Measurements from ENCODE around the gene ASIC4. TPM values are rescaled to one million over a fixed set of nuclear protein-coding genes. Genes with fewer than 3 reads are reported as not detected.

The ASIC4 gene
- total and polyA plus RNA-seq, 2 of the 4 experiments (the other 2 are of a cell fraction) = 0.10 TPM; not detected in 1

- Histone ChIP-seq H4K20me1 (ENCODE audit: insufficient read depth, low read length) (no peaks in the 10 kb centered on the region), H3K18ac (ENCODE audit: low read depth, low read length) (no peak overlapping the region), H3K9me1 (ENCODE audit: insufficient read depth, low read length) (no peaks in the 10 kb centered on the region; the same call in 1 of the 2 replicates), H2BK5ac (ENCODE audit: low read depth, low read length, poor library complexity, severe bottlenecking) (no peak overlapping the region), H3K4me2 (ENCODE audit: low read depth, low read length) (no peak overlapping the region), H3K14ac (replicated peaks; ENCODE audit: low read depth, low read length) (no peak overlapping the region), H2AK9ac (replicated peaks; ENCODE audit: low read depth, low read length, poor library complexity) (no peak overlapping the region), H3K23ac (ENCODE audit: low read depth, low read length) (no peak overlapping the region), H2BK20ac (ENCODE audit: low read depth, low read length) (no peak overlapping the region), H3K27me3 (ENCODE audit: control insufficient read depth, insufficient read depth, low read length) (peaks cover 16% of the 10 kb centered on the region), H4K5ac (ENCODE audit: low read depth, low read length) (peak overlapping the region; percentile 72; the same call in 1 of the 2 replicates), H2AFZ (replicated peaks; ENCODE audit: low read length, poor library complexity) (peak overlapping the region; percentile 48), H4K8ac (ENCODE audit: low read depth in 2 of 2, low read length in 2 of 2) (peak overlapping the region; percentile 11 to 60; a peak in 2 of 4 replicates), H4K91ac (ENCODE audit: insufficient read depth, low read depth, low read length) (no peak overlapping the region), H3K4me1 (ENCODE audit: control insufficient read depth, insufficient read depth, low read length) (peaks cover 7% of the 10 kb centered on the region), H3K27ac (ENCODE audit: insufficient read depth, low read length) (no peak overlapping the region), H2BK120ac (ENCODE audit: low read depth, low read length) (no peak overlapping the region), H3K4ac (ENCODE audit: low read depth, low read length) (peak overlapping the region; percentile 29; the same call in 1 of the 2 replicates), H2BK15ac (ENCODE audit: low read depth, low read length) (no peak overlapping the region), H3K9me3 (ENCODE audit: control insufficient read depth, insufficient read depth, low read length) (no peaks in the 10 kb centered on the region), H2AK5ac (ENCODE audit: low read depth, low read length) (no peak overlapping the region), H3K4me3 (ENCODE audit: insufficient read depth, low read depth, low read length) (no peak overlapping the region), H3K56ac (ENCODE audit: extremely low read depth, insufficient read depth, low read length) (no peak overlapping the region), H3K9ac (ENCODE audit: low read depth, low read length) (no peak overlapping the region), H3K79me1 (ENCODE audit: low read depth in 1 of 2, low read length in 2 of 2) (no peaks in the 10 kb centered on the region), H3K36me3 (ENCODE audit: control insufficient read depth, insufficient read depth, low read length) (no peaks in the 10 kb centered on the region)
- ChIA-PET POLR2A (ENCODE audit: unreplicated experiment) (no interaction called here), CTCF (no interaction called here)
- TF ChIP-seq RFX5 (IDR thresholded peaks at IDR 0.05; ENCODE audit: low read depth, low read length) (no peak), CEBPB (IDR thresholded peaks at IDR 0.05; ENCODE audit: low read depth, low read length) (peak; percentile 78), CHD1 (IDR thresholded peaks at IDR 0.05; ENCODE audit: low read depth, low read length) (no peak)
- WGBS, 2 experiments (ENCODE audit: extremely low coverage in 2 of 2, insufficient read length in 1 of 2) = 22% methylated on average over 3 of the region's 8 CpGs; no CpG with 5 or more reads in 1 of the 2 experiments
- dilution Hi-C loops (cut with HindIII; ENCODE audit: low sequenced_read_pairs, unreplicated experiment) = no loop called here
- intact Hi-C loops (cut with micrococcal nuclease) = no loop called here
- in situ Hi-C loops (cut with MboI; ENCODE audit: low sequenced_read_pairs) = no loop called here
- peak; percentile 36 for DNase-seq
- peak; percentile 50; the same call in 1 of the 2 replicates for ATAC-seq (ENCODE audit: low read depth)
- no TSS peak for BruUV-seq (replicated peaks)
Observed at GRCh38 chr2:219578811-219579613, 64.7 kb downstream of the ASIC4 start.
